Astrocyte (in vitro differentiated cells and primary cell): ENCODE results near the gene EPS8L3. TPM values are rescaled to one million over a fixed set of nuclear protein-coding genes. Genes with fewer than 3 reads are reported as not detected.
A peak's percentile ranks its signal among the peaks of the same experiment; 100 is the strongest.

ENCODE experiments used
- DNase-seq: peaks from one replicate; pipeline ENCODE4 v3.0.0-alpha.2; 2010; ENCODE audit warnings: low read depth
- FAIRE-seq: peaks from 2 replicates; lab custom pipeline; 2011; peaks lifted over from hg19 to GRCh38; lab: Jason Lieb, UNC
- H2AFZ ChIP-seq: 2 replicates; pipeline ENCODE4 v1.6.0; 2012; ENCODE audit warnings: low read depth, low read length, inconsistent platforms
- H3K27ac ChIP-seq: 2 replicates; pipeline ENCODE4 v1.5.1; 2011; ENCODE audit warnings: low read depth, low read length, inconsistent platforms
- H3K27me3 ChIP-seq: 2 replicates; pipeline ENCODE4 v1.6.0; 2011; ENCODE audit warnings: low read length, inconsistent platforms; ENCODE audit not compliant: insufficient read depth
- H3K36me3 ChIP-seq: 2 replicates; pipeline ENCODE4 v1.5.1; 2011; ENCODE audit warnings: low read length, inconsistent platforms; ENCODE audit not compliant: insufficient read depth
- H3K4me1 ChIP-seq: 2 replicates; pipeline ENCODE4 v1.5.1; 2011; ENCODE audit warnings: low read length, inconsistent platforms; ENCODE audit not compliant: insufficient read depth
- H3K4me2 ChIP-seq: 2 replicates; pipeline ENCODE4 v1.6.0; 2012; ENCODE audit warnings: low read length, inconsistent platforms
- H3K4me3 ChIP-seq: 2 replicates; pipeline ENCODE4 v1.5.1; 2011; ENCODE audit warnings: low read depth, mild to moderate bottlenecking, low read length, inconsistent platforms; ENCODE audit not compliant: insufficient read depth
- H3K79me2 ChIP-seq: 2 replicates; pipeline ENCODE4 v1.6.0; 2012; ENCODE audit warnings: mild to moderate bottlenecking, low read length, inconsistent platforms; ENCODE audit not compliant: insufficient read depth
- H3K9ac ChIP-seq: 2 replicates; pipeline ENCODE4 v1.6.0; 2012; ENCODE audit warnings: mild to moderate bottlenecking, low read length, inconsistent platforms
- H3K9me3 ChIP-seq: 2 replicates; pipeline ENCODE4 v1.5.1; 2012; ENCODE audit warnings: low read depth, mild to moderate bottlenecking, low read length, inconsistent platforms; ENCODE audit not compliant: insufficient read depth
- H4K20me1 ChIP-seq: 2 replicates; pipeline ENCODE4 v1.6.0; 2012; ENCODE audit warnings: low read length, inconsistent platforms; ENCODE audit not compliant: insufficient read depth
- H3K27ac Mint-ChIP-seq: one replicate; pipeline ENCODE4 v1.8.0; 2021; ENCODE audit warnings: mild to moderate bottlenecking, mixed read lengths; ENCODE audit not compliant: unreplicated experiment
- H3K27me3 Mint-ChIP-seq: one replicate; pipeline ENCODE4 v1.8.0; 2021; ENCODE audit warnings: low read depth, mixed read lengths; ENCODE audit not compliant: unreplicated experiment
- H3K36me3 Mint-ChIP-seq: one replicate; pipeline ENCODE4 v1.8.0; 2021; ENCODE audit warnings: low read depth, mixed read lengths; ENCODE audit not compliant: unreplicated experiment
- H3K4me1 Mint-ChIP-seq: one replicate; pipeline ENCODE4 v1.8.0; 2021; ENCODE audit warnings: low read depth, mixed read lengths; ENCODE audit not compliant: unreplicated experiment
- H3K4me3 Mint-ChIP-seq: one replicate; pipeline ENCODE4 v1.8.0; 2021; ENCODE audit warnings: mild to moderate bottlenecking, moderate library complexity, mixed read lengths; ENCODE audit not compliant: unreplicated experiment
- H3K9me3 Mint-ChIP-seq: one replicate; pipeline ENCODE4 v1.8.0; 2021; ENCODE audit warnings: mild to moderate bottlenecking, mixed read lengths; ENCODE audit not compliant: unreplicated experiment
- EZH2 ChIP-seq: IDR thresholded peaks from 2 replicates; pipeline ENCODE4 v1.6.1; 2012; ENCODE audit warnings: mild to moderate bottlenecking, low read length, inconsistent platforms; ENCODE audit not compliant: insufficient read depth
- total RNA-seq: library from RNA; stranded (reverse); gene quantifications from 2 replicates; pipeline ENCODE4 v1.2.1, GENCODE V29; 2021
- TF ChIP-seq, protein P1 (sequence below): IDR thresholded peaks from 2 replicates; pipeline ENCODE4 v1.5.1; 2011; ENCODE audit warnings: low read depth, mild to moderate bottlenecking, inconsistent platforms, low read length, moderate library complexity; ENCODE audit not compliant: insufficient read depth

EPS8L3 gene
- total RNA-seq, 1 donor from 2014 or later = not detected

DNA sequence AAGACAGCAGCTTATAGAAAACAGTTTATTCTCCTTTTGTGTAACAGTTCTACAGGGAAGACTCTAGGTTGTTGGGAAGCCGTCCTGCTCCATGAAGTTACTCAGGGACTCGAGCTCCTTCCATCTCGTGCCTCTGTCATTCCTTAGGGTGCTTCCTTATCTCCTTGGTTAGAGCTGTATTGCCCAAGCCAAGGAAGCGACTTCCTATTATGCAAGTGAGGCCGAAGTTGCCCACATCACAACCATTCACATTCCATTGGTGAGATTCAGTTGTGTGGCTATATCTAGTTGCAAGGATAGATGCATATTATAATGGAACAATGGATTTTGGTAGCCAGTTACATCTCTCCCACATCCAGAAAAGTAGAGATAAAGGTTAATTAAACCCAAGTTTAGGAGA, 42.7 kb downstream of the EPS8L3 start:
- TF ChIP-seq, protein P1, sequence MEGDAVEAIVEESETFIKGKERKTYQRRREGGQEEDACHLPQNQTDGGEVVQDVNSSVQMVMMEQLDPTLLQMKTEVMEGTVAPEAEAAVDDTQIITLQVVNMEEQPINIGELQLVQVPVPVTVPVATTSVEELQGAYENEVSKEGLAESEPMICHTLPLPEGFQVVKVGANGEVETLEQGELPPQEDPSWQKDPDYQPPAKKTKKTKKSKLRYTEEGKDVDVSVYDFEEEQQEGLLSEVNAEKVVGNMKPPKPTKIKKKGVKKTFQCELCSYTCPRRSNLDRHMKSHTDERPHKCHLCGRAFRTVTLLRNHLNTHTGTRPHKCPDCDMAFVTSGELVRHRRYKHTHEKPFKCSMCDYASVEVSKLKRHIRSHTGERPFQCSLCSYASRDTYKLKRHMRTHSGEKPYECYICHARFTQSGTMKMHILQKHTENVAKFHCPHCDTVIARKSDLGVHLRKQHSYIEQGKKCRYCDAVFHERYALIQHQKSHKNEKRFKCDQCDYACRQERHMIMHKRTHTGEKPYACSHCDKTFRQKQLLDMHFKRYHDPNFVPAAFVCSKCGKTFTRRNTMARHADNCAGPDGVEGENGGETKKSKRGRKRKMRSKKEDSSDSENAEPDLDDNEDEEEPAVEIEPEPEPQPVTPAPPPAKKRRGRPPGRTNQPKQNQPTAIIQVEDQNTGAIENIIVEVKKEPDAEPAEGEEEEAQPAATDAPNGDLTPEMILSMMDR = no peak
- no peak for TF ChIP-seq EZH2
- peaks cover 3% of the 10 kb centered on the region for H3K9me3 Mint-ChIP-seq
- no peak for DNase-seq
- no peaks in the 10 kb centered on the region for H4K20me1 ChIP-seq
- no peaks in the 10 kb centered on the region for H3K27me3 ChIP-seq
- no peaks in the 10 kb centered on the region for H3K36me3 ChIP-seq
- no peaks in the 10 kb centered on the region for H3K36me3 Mint-ChIP-seq
- no peaks in the 10 kb centered on the region for H3K79me2 ChIP-seq
- peaks cover 6% of the 10 kb centered on the region for H3K4me1 ChIP-seq
- no peak overlapping the region for H3K4me3 Mint-ChIP-seq
- no peak overlapping the region for H3K27ac Mint-ChIP-seq
- H3K27ac ChIP-seq = no peak overlapping the region
- no peak overlapping the region for H3K4me3 ChIP-seq
- no peaks in the 10 kb centered on the region for H3K9me3 ChIP-seq
- no peak overlapping the region for H3K4me2 ChIP-seq
- FAIRE-seq = no peak
- H3K9ac ChIP-seq = no peak overlapping the region
- H2AFZ ChIP-seq = no peak overlapping the region
- H3K4me1 Mint-ChIP-seq = peaks cover 4% of the 10 kb centered on the region
- H3K27me3 Mint-ChIP-seq = peaks cover 17% of the 10 kb centered on the region

DNA sequence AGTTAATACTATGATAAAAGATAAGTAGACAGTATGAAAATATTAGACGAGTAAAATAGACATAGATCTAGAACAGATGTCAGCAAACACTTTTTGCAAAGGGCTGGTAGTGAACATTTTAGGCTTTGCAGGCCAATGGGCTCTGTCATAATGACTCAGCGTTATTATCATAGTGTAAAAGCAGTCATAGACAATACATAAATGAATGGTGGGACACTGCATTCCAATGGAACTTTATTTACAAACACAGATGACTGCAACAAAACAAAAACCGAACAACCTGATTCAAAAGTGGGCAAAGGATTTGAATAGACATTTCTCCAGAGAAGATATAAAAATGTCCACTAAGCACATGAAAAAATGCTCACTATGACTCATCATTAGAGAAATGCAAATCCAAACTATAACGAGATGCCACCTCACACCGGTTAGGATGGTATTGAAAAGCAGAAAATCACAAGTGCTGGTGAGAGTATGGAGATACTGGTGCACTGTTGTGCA, 44.3 kb downstream of the EPS8L3 start:
- no peaks in the 10 kb centered on the region for H3K79me2 ChIP-seq
- no peaks in the 10 kb centered on the region for H3K36me3 Mint-ChIP-seq
- peaks cover 4% of the 10 kb centered on the region for H3K4me1 Mint-ChIP-seq
- H3K27ac Mint-ChIP-seq = peak overlapping the region; percentile 67
- H3K27me3 ChIP-seq = no peaks in the 10 kb centered on the region
- H3K36me3 ChIP-seq = no peaks in the 10 kb centered on the region
- TF ChIP-seq, protein P1 = no peak
- TF ChIP-seq EZH2 = no peak
- no peaks in the 10 kb centered on the region for H3K9me3 Mint-ChIP-seq
- DNase-seq (peak; percentile 43), FAIRE-seq (no peak)
- peak overlapping the region; percentile 3 for H2AFZ ChIP-seq
- peak overlapping the region; percentile 8 for H3K27ac ChIP-seq
- H4K20me1 ChIP-seq = no peaks in the 10 kb centered on the region
- no peaks in the 10 kb centered on the region for H3K9me3 ChIP-seq
- peaks cover 34% of the 10 kb centered on the region for H3K27me3 Mint-ChIP-seq
- H3K4me2 ChIP-seq = peak overlapping the region; percentile 22
- peaks cover 6% of the 10 kb centered on the region for H3K4me1 ChIP-seq
- H3K4me3 ChIP-seq = no peak overlapping the region
- no peak overlapping the region for H3K9ac ChIP-seq
- H3K4me3 Mint-ChIP-seq = no peak overlapping the region

DNA sequence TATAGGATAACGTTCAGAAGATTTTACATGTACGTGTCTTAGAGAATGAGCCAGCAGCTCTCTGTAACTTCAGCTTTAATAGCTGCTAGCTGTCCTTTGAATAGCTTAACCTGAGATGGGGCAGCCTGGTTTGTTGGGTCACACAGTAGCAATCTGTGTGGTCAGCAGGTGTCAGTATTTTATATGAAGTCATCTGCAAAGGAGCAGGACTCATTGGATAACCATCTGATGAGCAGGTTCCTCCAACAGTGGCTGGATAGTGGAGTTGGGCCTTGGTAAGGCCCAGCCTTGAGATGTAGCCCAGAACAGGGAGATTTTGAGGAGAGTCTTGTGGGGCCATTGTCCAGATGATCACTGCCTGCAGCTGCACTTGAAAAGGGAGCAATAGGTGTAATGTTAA, 45.2 kb downstream of the EPS8L3 start:
- Mint-ChIP-seq H3K4me3 (no peak overlapping the region), H3K27me3 (peaks cover 39% of the 10 kb centered on the region), H3K4me1 (peaks cover 4% of the 10 kb centered on the region), H3K9me3 (no peaks in the 10 kb centered on the region), H3K36me3 (no peaks in the 10 kb centered on the region), H3K27ac (no peak overlapping the region)
- DNase-seq = peak; percentile 15
- no peak overlapping the region for H3K4me3 ChIP-seq
- no peaks in the 10 kb centered on the region for H3K36me3 ChIP-seq
- no peak for TF ChIP-seq EZH2
- TF ChIP-seq, protein P1 = no peak
- H3K27ac ChIP-seq = no peak overlapping the region
- H3K4me2 ChIP-seq = no peak overlapping the region
- FAIRE-seq = no peak
- no peaks in the 10 kb centered on the region for H3K79me2 ChIP-seq
- H3K4me1 ChIP-seq = peaks cover 6% of the 10 kb centered on the region
- no peak overlapping the region for H2AFZ ChIP-seq
- H3K9ac ChIP-seq = no peak overlapping the region
- H3K9me3 ChIP-seq = no peaks in the 10 kb centered on the region
- no peaks in the 10 kb centered on the region for H4K20me1 ChIP-seq
- no peaks in the 10 kb centered on the region for H3K27me3 ChIP-seq
